NCI-H2171 (cell line): ENCODE measurements around the gene KRT40.

Source experiments
- DNase-seq: peaks from one replicate; lab custom pipeline; 2025; lab: John Stamatoyannopoulos, UW

Gene KRT40

GRCh38 chr17:40996829-40997228 is 12.7 kb upstream of the KRT40 start:
- no peak for DNase-seq

- no peak for DNase-seq
These were observed 11.0 kb upstream of the KRT40 start for GRCh38 chr17:40995116-40995515.

- no peak for DNase-seq
These were observed 9.7 kb upstream of the KRT40 start, which contains the start of gene KRTAP3-3 for GRCh38 chr17:40993839-40994238. Gene KRTAP3-3, minus strand, starts transcription at chr17:40994164. Its CDS starts 67 bp downstream, at chr17:40994097.

GRCh38 chr17:40993084-40993483 is 9.0 kb upstream of the KRT40 start:
- DNase-seq, result no peak

GRCh38 chr17:40992666-40993065 is 8.5 kb upstream of the KRT40 start:
- no peak for DNase-seq

- no peak for DNase-seq
These were observed 2.8 kb upstream of the KRT40 start for GRCh38 chr17:40986920-40987319.

- no peak for DNase-seq
These were observed 3.0 kb downstream of the KRT40 start for GRCh38 chr17:40981115-40981514.

- DNase-seq, result no peak
These were observed 3.5 kb downstream of the KRT40 start for GRCh38 chr17:40980596-40980995.

- no peak for DNase-seq
These were observed 4.0 kb downstream of the KRT40 start for GRCh38 chr17:40980117-40980516.

- DNase-seq, result no peak
These were observed 5.5 kb downstream of the KRT40 start for GRCh38 chr17:40978575-40979151.

- no peak for DNase-seq
These were observed 8.6 kb downstream of the KRT40 start for GRCh38 chr17:40975516-40975915.

GRCh38 chr17:40974366-40974765 is 9.8 kb downstream of the KRT40 start:
- no peak for DNase-seq

GRCh38 chr17:40967582-40967981 is 16.5 kb downstream of the KRT40 start:
- no peak for DNase-seq

GRCh38 chr17:40966848-40967247 is 17.3 kb downstream of the KRT40 start, which contains the start of gene KRT39:
Gene KRT39, minus strand, starts transcription at chr17:40966948. Its CDS starts 92 bp downstream, at chr17:40966856.
- DNase-seq, result no peak

- DNase-seq, result no peak
These were observed 20.3 kb downstream of the KRT40 start for GRCh38 chr17:40963838-40964237.

- no peak for DNase-seq
These were observed 22.0 kb downstream of the KRT40 start for GRCh38 chr17:40962059-40962561.

GRCh38 chr17:40961591-40961990 is 22.5 kb downstream of the KRT40 start:
- no peak for DNase-seq

GRCh38 chr17:40960144-40960543 is 24.0 kb downstream of the KRT40 start:
- DNase-seq, result no peak

- DNase-seq, result no peak
These were observed 25.8 kb downstream of the KRT40 start for GRCh38 chr17:40958086-40958953.

- no peak for DNase-seq
These were observed 27.5 kb downstream of the KRT40 start for GRCh38 chr17:40956401-40957254.

- no peak for DNase-seq
These were observed 30.2 kb downstream of the KRT40 start for GRCh38 chr17:40953881-40954280.

GRCh38 chr17:40952661-40953060 is 31.5 kb downstream of the KRT40 start:
- DNase-seq, result no peak
